GM23338 (cell line): ENCODE results near the gene IPO5. TPM values are rescaled to one million over a fixed set of nuclear protein-coding genes. Genes with fewer than 3 reads are reported as not detected.
A peak's percentile ranks its signal among the peaks of the same experiment; 100 is the strongest.

Experiments used
- ATAC-seq: fragments of 200-7000 bp; cut with Tn5 transposase; 3 replicates; pipeline ENCODE4 v1.9.1; 2020
- DNase-seq: peaks from one replicate; pipeline ENCODE4 v3.0.0-alpha.2; 2015; ENCODE audit warnings: low spot score
- H2AFZ ChIP-seq: fragments of 200-600 bp; sonication (generic); 2 replicates; pipeline ENCODE4 v1.8.0; 2016; ENCODE audit warnings: antibody characterized with exemption, mild to moderate bottlenecking, moderate library complexity
- H3F3A ChIP-seq: fragments of 200-600 bp; sonication (generic); replicated peaks from 2 replicates; pipeline ENCODE4 v1.8.0; 2017; ENCODE audit warnings: antibody characterized with exemption, mixed run types, low read depth
- H3K27ac ChIP-seq: fragments of 200-600 bp; sonication (generic); 2 replicates; pipeline ENCODE4 v1.6.1; 2016; ENCODE audit warnings: low read depth
- H3K27me3 ChIP-seq: fragments of 200-600 bp; sonication (generic); 2 replicates; pipeline ENCODE4 v1.8.0; 2016; ENCODE audit warnings: mild to moderate bottlenecking, mixed run types, moderate library complexity; ENCODE audit not compliant: insufficient read depth
- H3K36me3 ChIP-seq: fragments of 200-600 bp; sonication (generic); 2 replicates; pipeline ENCODE4 v1.8.0; 2016; ENCODE audit warnings: mild to moderate bottlenecking; ENCODE audit not compliant: insufficient read depth
- H3K4me1 ChIP-seq: fragments of 200-600 bp; sonication (generic); 2 replicates; pipeline ENCODE4 v1.8.0; 2016; ENCODE audit warnings: mild to moderate bottlenecking, moderate library complexity; ENCODE audit not compliant: insufficient read depth
- H3K4me2 ChIP-seq: fragments of 200-600 bp; sonication (generic); 2 replicates; pipeline ENCODE4 v1.7.1; 2017; ENCODE audit warnings: mixed run types
- H3K4me3 ChIP-seq: fragments of 200-600 bp; sonication (generic); 2 replicates; pipeline ENCODE4 v1.6.1; 2016; ENCODE audit warnings: mixed run types
- H3K79me2 ChIP-seq: fragments of 200-600 bp; sonication (generic); replicated peaks from 2 replicates; pipeline ENCODE4 v1.8.0; 2017; ENCODE audit warnings: mild to moderate bottlenecking; ENCODE audit not compliant: insufficient read depth
- H3K9me2 ChIP-seq: fragments of 200-600 bp; sonication (generic); 2 replicates; pipeline ENCODE4 v1.8.0; 2017; ENCODE audit not compliant: insufficient read depth
- H4K20me1 ChIP-seq: fragments of 200-600 bp; sonication (generic); replicated peaks from 2 replicates; pipeline ENCODE4 v1.8.0; 2017; ENCODE audit warnings: mild to moderate bottlenecking; ENCODE audit not compliant: insufficient read depth
- H3K27ac Mint-ChIP-seq: 2 replicates; pipeline ENCODE4 v1.8.0; 2020; ENCODE audit warnings: inconsistent platforms, mild to moderate bottlenecking, moderate library complexity, mixed read lengths
- H3K27me3 Mint-ChIP-seq: 3 replicates; pipeline ENCODE4 v1.8.0; 2022; ENCODE audit warnings: low read depth, mild to moderate bottlenecking, moderate library complexity, mixed read lengths, inconsistent platforms; ENCODE audit not compliant: insufficient read depth, poor library complexity
- H3K36me3 Mint-ChIP-seq: 3 replicates; pipeline ENCODE4 v1.8.0; 2021; ENCODE audit warnings: low read depth, mild to moderate bottlenecking, inconsistent platforms, moderate library complexity, mixed read lengths
- H3K4me1 Mint-ChIP-seq: 3 replicates; pipeline ENCODE4 v1.8.0; 2020; ENCODE audit warnings: mild to moderate bottlenecking, inconsistent platforms, mixed read lengths
- H3K4me3 Mint-ChIP-seq: 3 replicates; pipeline ENCODE4 v1.8.0; 2021; ENCODE audit warnings: moderate library complexity, mild to moderate bottlenecking, inconsistent platforms, mixed read lengths
- H3K9me3 Mint-ChIP-seq: 3 replicates; pipeline ENCODE4 v1.8.0; 2020; ENCODE audit warnings: moderate library complexity, mild to moderate bottlenecking, inconsistent platforms, mixed read lengths
- EZH2 ChIP-seq: fragments of 200-600 bp; sonication (generic); IDR thresholded peaks from one replicate; pipeline ENCODE4 v1.8.0; 2017; ENCODE audit warnings: antibody characterized with exemption, mild to moderate bottlenecking, low read depth; ENCODE audit not compliant: unreplicated experiment
- EZH2phosphoT487 ChIP-seq: fragments of 200-600 bp; sonication (generic); IDR thresholded peaks from one replicate; pipeline ENCODE4 v1.8.1; 2018; ENCODE audit warnings: antibody characterized with exemption; ENCODE audit not compliant: unreplicated experiment
- JUNB ChIP-seq: IDR thresholded peaks from one replicate; pipeline ENCODE4 v1.6.1; 2016; ENCODE audit warnings: antibody characterized with exemption; ENCODE audit not compliant: unreplicated experiment
- NANOG ChIP-seq: IDR thresholded peaks from 2 replicates; pipeline ENCODE4 v1.6.1; 2016; ENCODE audit warnings: antibody characterized with exemption, borderline replicate concordance
- POLR2AphosphoS5 ChIP-seq: IDR thresholded peaks from 2 replicates; pipeline ENCODE4 v1.6.1; 2016; ENCODE audit warnings: antibody characterized with exemption, low read depth
- STAT1 ChIP-seq: IDR thresholded peaks from one replicate; pipeline ENCODE4 v1.6.1; 2016; ENCODE audit warnings: antibody characterized with exemption; ENCODE audit not compliant: unreplicated experiment
- ZNF114 ChIP-seq: fragments of 250-450 bp; sonication (Bioruptor Pico); IDR thresholded peaks from 2 replicates; pipeline ENCODE4 v1.5.0; 2020; ENCODE audit warnings: mild to moderate bottlenecking, moderate library complexity
- ZNF331 ChIP-seq: fragments of 250-450 bp; sonication (Bioruptor Pico); IDR thresholded peaks from 2 replicates; pipeline ENCODE4 v1.5.0; 2020; ENCODE audit warnings: low read depth, mild to moderate bottlenecking, moderate library complexity
- ZNF462 ChIP-seq: fragments of 250-450 bp; sonication (Bioruptor Pico); IDR thresholded peaks from 2 replicates; pipeline ENCODE4 v1.5.0; 2020; ENCODE audit warnings: mild to moderate bottlenecking, moderate library complexity
- polyA plus RNA-seq: library from polyadenylated mRNA; unstranded; fragments of >200 nt; fragmentation: Nextera tagmentation; extraction: Ambion mirVana; gene quantifications from 2 replicates; pipeline ENCODE4 v1.2.1, GENCODE V29; 2016
- total RNA-seq: library from RNA; depleted of rRNA; stranded (reverse); fragments of >200 nt; shearing (Covaris generic); gene quantifications from 2 replicates; pipeline ENCODE4 v1.2.3, GENCODE V29; 2014

Gene IPO5
- total and polyA plus RNA-seq, 2 experiments from 2014 or later, result 124 to 353 TPM

- Histone ChIP-seq H3F3A (0 out of 2 replicates have a peak, but pooled peaks cover 3% of the 10 kb centered on the region), H3K36me3 (no peaks in the 10 kb centered on the region), H3K27ac (no peak overlapping the region), H3K4me2 (peak overlapping the region; percentile 84; the same call in 1 of the 2 replicates), H2AFZ (no peak overlapping the region), H3K4me1 (peaks cover 3% of the 10 kb centered on the region; the same call in 1 of the 2 replicates), H3K79me2 (peaks cover 30% of the 10 kb centered on the region), H3K4me3 (no peak overlapping the region), H4K20me1 (peaks cover 5% of the 10 kb centered on the region; the same call in 1 of the 2 replicates), H3K9me2 (no peaks in the 10 kb centered on the region; the same call in 1 of the 2 replicates), H3K27me3 (no peaks in the 10 kb centered on the region)
- Mint-ChIP-seq H3K4me1 (peaks cover 17% of the 10 kb centered on the region), H3K9me3 (no peaks in the 10 kb centered on the region), H3K27ac (0 out of 2 replicates have a peak overlapping the region, but pooled peaks have one; percentile 39), H3K4me3 (peak overlapping the region; percentile 91), H3K36me3 (peaks cover 16% of the 10 kb centered on the region), H3K27me3 (peaks cover 2% of the 10 kb centered on the region)
- DNase-seq, result no peak
- no peak for ATAC-seq
- TF ChIP-seq ZNF462 (CRISPR knock-in tag) (no peak), JUNB (no peak), ZNF114 (CRISPR knock-in tag) (no peak), ZNF331 (no peak), POLR2AphosphoS5 (no peak), EZH2 (no peak), EZH2phosphoT487 (no peak), NANOG (no peak), STAT1 (no peak)
These were observed 21.3 kb downstream of the IPO5 start for GRCh38 chr13:97974773-97975172.
